Right kidney (tissue), 9 donors: ENCODE results near the gene CCT8L2.
"Not testable (repeated sequence)": the region's sequence is repeated elsewhere in the genome, so short reads cannot be mapped to it uniquely, and the experiment has no call there.

ENCODE experiments used
- DNase-seq: peaks from one replicate; pipeline ENCODE4 v3.0.0-alpha.2; 2016
- long read RNA-seq, 8 donors: transcript quantifications; one replicate each; lab custom pipeline, GENCODE V29; 2026

CCT8L2 gene
- long read RNA-seq, donor 1, result 0 reads
- long read RNA-seq, donor 2, result 0 reads
- long read RNA-seq, donor 3, result 0 reads
- long read RNA-seq, donor 4, result 0 reads
- long read RNA-seq, donor 5, result 0 reads
- long read RNA-seq, donor 6, result 0 reads
- long read RNA-seq, donor 7, partial matches to known transcripts, result 0 of 1 reads
- long read RNA-seq, donor 7, other reads (novel, unspliced or antisense), result 0 of 1 reads
- long read RNA-seq, donor 8, result 0 reads

DNA sequence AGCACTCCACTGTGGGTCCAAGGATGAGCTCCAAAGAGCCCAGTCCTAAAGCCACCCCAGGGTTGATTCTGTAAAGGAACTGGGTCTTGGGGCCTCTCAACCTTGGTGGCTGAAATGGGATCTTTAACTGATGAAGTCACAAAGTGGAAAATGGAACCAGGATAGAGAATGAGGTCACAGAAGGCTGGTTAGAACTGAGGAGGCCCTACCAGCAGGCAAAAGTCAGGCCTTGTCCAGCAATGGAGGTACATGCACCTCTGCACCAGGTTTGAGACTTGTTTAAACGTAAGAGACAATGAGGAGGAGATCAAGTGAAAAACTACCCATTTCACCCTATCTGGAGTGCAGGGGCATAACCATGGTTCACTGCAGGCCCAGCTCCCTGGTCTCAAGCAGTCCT lies at the start of gene CCT8L2:
CCT8L2 (minus strand) TSS at position 101 of the 400 bp plus-strand sequence. CDS start 260 bp downstream, outside the sequence.
- not testable (repeated sequence) for DNase-seq

DNA sequence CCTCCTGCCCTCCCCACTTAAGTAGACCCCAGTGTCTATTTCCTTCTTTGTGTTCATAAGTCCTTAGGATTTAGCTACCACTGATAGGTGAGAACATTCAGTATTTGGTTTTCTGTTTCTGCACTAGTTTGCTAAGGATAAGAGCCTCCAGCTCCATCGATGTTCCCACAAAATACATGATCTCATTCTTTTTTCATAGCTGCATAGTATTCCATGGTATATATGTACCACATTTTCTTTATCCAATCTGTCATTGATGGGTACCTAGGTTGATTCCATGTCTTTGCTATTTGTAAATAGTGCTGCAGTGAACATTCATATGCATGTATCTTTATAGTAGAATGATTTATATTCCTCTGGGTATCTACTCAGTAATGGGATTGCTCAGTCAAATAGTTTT lies 42.8 kb upstream of the CCT8L2 start:
- not testable (repeated sequence) for DNase-seq

DNA sequence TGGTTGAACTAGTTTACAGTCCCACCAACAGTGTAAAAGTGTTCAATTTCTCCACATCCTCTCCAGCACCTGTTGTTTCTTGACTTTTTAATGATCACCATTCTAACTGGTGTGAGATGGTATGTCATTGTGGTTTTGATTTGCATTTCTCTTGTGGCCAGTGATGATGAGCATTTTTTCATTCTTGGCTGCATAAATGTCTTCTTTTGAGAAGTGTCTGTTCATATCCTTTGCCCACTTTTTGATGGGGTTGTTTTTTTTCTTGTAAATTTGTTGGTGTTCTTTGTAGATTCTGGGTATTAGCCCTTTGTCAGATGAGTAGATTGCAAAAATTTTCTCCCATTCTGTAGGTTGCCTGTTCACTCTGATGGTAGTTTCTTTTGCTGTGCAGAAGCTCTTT lies 41.5 kb upstream of the CCT8L2 start:
- not testable (repeated sequence) for DNase-seq

GRCh38 chr22:16628476-16628875 lies 35.9 kb upstream of the CCT8L2 start:
- DNase-seq, result not testable (repeated sequence)

- not testable (repeated sequence) for DNase-seq
Measured at GRCh38 chr22:16625018-16625417, 32.4 kb upstream of the CCT8L2 start.

DNA sequence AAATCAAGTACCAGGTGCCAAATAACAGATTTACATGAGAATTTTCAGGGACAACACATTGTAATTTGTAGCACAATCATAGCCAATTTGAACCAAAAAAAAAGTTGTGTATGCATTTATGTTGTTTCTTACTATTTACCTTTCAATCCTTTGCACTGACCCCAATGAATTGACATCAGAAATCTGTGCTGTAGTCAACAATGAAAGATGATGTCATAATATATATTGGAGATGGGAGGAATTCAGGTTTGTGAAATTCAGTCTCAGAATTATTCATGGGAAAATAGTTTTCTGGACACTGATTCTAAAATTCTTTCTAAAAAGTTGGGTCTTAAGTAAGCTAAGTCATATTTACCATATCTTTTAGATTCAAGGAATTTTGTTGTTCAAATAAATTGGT lies 31.0 kb upstream of the CCT8L2 start:
- not testable (repeated sequence) for DNase-seq

GRCh38 chr22:16617516-16617915 lies 24.9 kb upstream of the CCT8L2 start:
- not testable (repeated sequence) for DNase-seq

DNA sequence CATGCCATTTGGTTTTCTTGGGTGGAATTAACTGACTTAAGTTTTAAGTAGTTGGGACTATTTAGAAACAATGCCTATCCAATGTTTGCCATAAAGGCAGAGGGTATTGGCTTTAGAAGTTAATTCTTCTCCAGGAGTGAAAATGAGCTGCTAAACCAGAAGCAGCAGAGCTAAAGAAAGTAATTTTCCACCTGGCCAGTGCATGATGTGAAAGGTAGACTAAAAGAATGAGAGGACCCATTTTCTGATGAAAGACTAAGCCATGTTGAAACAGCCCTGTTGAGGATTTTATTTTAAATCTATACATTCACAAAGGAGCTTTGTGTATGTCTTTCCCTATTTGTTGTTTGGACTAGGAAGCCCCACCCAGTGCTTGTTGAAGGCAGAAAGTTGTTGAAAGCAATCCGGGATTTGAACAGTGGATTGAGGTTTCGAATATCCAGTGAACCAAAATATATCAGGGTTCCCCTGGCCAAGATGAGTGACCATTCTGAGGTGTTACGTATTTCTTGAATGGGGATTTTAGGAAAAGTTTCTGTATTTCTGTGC lies 23.9 kb upstream of the CCT8L2 start:
- DNase-seq, result not testable (repeated sequence)

- DNase-seq, result not testable (repeated sequence)
Measured at GRCh38 chr22:16615606-16616245, 23.1 kb upstream of the CCT8L2 start.

GRCh38 chr22:16609548-16610261 lies 17.1 kb upstream of the CCT8L2 start:
- peak; percentile 31 for DNase-seq

GRCh38 chr22:16608931-16609330 lies 16.3 kb upstream of the CCT8L2 start:
- DNase-seq, result peak; percentile 2

DNA sequence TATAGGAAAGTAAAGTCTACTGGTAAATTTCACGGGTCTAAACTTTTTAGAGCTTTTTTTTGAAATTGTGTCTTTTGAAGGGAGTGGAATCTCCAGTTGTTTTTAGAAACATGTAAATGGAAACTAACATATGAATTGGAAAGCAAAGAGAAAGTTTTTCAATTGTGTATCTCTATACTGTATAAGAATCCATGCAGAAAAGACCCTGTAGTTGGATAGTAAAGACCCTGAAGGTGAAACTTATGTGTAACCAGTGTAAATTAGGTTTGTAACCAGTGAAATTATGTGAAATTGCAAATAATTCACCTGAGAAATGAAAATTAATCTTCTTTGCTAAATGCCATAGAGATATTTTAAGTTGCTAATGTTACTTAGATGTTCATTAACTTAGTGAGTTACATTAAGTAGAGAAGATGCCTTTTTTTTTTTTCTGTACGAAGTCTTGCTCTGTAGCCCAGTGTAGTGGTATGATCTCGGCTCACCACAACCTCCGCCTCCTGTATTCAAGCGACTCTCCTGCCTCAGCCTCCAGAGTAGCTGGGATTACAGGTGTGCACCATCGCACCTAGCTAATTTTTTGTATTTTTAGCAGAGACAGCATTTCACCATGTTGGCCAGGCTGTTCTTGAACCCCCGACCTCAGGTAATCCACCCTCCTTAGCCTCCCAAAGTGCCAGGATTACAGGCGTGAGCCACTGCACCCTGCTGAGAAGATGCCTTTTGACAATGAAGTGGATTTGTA lies 11.8 kb upstream of the CCT8L2 start:
- not testable (repeated sequence) for DNase-seq

GRCh38 chr22:16603770-16604242 lies 11.2 kb upstream of the CCT8L2 start:
- not testable (repeated sequence) for DNase-seq

DNA sequence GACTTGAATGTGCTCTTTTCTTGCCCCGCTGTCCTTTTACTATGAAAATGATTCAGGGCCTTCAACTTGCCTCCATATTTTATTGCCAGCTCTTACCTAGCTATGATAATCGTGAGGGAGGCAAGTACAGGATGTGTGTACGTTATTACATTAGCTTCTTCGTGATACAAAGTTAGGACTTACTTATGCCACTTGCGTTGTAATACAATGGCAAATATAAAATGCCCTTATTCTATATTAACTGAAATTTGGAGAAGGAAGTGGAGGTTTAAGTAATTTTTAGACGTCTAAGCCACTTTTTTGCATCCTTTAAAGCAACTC lies 10.8 kb upstream of the CCT8L2 start:
- no peak for DNase-seq

DNA sequence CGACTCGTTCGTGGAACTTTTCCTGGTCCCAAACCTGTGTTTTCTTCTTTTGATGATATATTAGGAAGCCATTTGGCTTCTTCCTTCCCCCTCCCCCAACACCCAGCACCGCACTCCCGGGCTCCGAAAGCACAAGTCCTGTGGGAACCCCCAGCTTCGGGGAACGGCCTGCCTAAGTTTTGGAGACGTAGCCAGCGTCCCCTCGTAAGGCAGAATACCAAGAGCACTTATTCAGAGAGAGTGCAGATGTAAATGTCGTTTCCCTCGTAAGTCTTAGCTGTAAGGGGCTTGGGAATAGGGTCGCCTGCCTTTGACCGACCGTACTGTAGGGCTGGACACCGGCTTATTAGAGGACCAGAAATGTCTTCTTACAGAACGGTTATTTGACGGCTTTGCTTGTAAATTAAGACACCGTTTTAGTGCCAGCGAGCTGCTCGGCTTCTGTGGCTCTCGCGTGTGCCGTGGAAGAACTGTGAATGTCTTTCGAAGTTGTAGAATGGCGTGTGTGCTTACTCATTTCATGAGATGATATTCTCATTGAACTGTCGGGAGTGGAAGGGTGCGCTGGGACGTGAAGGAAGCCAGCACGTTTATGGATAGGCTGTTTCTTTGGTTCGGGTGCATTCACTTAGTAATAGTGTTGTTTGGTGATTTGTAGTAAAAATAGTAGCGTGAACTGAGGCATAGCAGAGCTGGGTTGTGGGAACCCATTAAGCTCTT lies 10.3 kb upstream of the CCT8L2 start:
- peak; percentile 45 for DNase-seq

DNA sequence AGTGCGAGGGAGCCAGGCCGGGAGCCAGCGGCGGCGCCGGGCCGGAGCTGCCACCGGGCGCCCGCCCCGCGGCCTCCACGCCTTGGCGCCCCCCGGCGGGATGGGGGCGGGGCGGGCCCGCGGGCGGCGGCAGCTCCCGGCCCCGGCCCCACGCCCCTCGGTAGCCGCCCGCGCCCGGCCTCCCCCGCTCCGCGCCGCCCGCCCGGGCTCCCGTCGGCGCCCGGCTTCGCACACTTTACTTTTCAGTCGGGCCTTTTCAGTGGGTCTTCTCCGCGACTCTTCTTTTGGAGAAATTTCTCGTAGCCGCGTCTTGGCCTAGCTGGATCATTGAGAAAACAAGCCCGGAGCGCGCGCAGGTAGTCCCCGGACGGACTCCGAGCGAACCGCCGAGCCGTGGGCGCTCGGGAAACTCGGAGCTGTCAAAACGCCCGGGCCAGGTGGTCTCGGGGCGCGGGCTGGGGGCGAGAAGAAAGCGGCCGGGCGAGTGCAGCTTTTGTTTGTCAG lies 9.7 kb upstream of the CCT8L2 start:
- DNase-seq, result not testable (repeated sequence)

- DNase-seq, result peak; percentile 47
Measured at GRCh38 chr22:16601437-16602223, 9.0 kb upstream of the CCT8L2 start.

- peak; percentile 53 for DNase-seq
Measured at GRCh38 chr22:16600644-16601436, 8.2 kb upstream of the CCT8L2 start.

DNA sequence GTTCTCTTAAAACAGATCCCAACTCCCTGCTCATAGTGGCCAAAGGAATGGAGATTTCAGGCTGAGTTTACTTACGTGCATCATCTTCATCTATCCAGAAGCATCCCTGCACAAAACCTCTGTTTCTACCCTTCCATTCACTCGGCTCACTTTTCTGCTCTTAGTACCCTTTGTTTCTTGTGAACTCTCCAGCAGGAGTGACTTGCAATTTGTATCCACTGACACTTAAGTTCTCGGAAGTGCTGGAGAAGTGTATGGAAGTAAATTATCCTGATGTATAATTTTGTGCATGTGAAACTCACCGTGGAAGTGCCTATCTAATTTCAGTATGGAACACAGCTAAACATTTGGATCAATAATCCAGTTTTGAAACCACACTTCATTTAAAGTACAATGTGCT lies 7.0 kb upstream of the CCT8L2 start:
- DNase-seq, result not testable (repeated sequence)

DNA sequence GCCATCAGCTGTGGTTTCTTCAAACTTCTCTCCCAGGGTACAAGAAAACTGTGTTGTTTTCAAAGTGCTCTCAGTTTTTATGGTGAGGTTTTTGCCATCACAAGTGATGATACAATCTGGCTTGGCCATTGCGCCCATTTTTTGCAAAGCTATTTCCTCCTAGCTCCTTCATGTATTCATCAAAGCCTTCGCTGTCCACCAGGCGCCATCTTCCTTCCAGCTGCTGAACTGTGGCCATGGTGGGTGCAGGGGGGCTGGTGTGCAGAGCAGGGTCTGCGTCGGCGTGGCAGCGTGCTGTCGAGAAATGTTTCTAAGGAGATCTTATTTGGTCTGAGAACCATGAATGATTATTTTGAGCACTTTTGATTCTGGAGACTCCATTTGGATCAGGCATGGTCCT lies 2.6 kb upstream of the CCT8L2 start:
- DNase-seq, result not testable (repeated sequence)
